ENCODE results near the gene CRLF2.
"Not testable (repeated sequence)": the region's sequence is repeated elsewhere in the genome, so short reads cannot be mapped to it uniquely, and the experiment has no call there.

DNA sequence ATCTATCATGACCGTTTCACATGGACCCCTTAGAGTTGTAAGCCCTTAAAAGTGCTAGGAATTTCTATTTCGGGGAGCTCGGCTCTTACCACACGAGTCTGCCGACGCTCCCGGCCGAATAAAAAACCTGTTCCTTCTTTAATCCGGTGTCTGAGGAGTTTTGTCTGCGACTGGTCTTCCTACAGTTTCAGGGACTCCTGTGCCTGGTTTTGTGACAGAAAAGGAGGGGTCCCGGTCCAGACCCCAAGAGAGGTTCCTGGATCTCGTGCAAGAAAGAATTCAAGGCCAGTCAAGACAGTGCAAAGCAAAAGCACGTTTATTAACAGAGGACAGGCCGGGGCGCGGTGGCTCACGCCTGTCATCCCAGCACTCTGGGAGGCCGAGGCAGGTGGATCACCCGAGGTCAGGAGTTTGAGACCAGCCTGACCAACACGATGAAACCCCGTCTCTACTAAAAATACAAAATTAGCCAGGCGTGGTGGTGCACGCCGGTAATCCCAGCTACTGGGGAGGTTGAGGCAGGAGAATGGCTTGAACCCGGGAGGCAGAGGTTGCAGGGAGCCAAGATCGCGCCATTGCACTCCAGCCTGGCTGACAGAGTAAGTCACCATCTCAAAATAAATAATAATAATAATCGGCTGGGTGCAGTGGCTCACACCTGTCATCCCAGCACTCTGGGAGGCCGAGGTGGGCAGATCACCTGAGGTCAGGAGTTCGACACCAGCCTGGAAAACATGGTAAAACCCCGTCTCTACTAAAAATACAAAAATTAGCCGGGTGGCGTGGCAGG is 35.7 kb downstream of the CRLF2 start:
- TF ChIP-seq, protein P1, sequence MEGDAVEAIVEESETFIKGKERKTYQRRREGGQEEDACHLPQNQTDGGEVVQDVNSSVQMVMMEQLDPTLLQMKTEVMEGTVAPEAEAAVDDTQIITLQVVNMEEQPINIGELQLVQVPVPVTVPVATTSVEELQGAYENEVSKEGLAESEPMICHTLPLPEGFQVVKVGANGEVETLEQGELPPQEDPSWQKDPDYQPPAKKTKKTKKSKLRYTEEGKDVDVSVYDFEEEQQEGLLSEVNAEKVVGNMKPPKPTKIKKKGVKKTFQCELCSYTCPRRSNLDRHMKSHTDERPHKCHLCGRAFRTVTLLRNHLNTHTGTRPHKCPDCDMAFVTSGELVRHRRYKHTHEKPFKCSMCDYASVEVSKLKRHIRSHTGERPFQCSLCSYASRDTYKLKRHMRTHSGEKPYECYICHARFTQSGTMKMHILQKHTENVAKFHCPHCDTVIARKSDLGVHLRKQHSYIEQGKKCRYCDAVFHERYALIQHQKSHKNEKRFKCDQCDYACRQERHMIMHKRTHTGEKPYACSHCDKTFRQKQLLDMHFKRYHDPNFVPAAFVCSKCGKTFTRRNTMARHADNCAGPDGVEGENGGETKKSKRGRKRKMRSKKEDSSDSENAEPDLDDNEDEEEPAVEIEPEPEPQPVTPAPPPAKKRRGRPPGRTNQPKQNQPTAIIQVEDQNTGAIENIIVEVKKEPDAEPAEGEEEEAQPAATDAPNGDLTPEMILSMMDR (IDR thresholded peaks at IDR 0.05; ENCODE audit: control extremely low read depth in 1 of 3, insufficient read depth in 1 of 3, low read depth in 1 of 3, low read length in 3 of 3): not testable (repeated sequence)
- not testable (repeated sequence) for TF ChIP-seq SRF (IDR thresholded peaks at IDR 0.05; ENCODE audit: low read depth, low read length); TBP (IDR thresholded peaks at IDR 0.05; ENCODE audit: low read depth, low read length); RBBP5 (IDR thresholded peaks at IDR 0.05; ENCODE audit: borderline replicate concordance, low read depth, low read length); JUND (IDR thresholded peaks at IDR 0.05; ENCODE audit: low read length); BACH1 (IDR thresholded peaks at IDR 0.05; ENCODE audit: low read length); YY1 (IDR thresholded peaks at IDR 0.05; ENCODE audit: low read depth, low read length)
